ENCODE data around the gene CHRDL1. TPM values are rescaled to one million over a fixed set of nuclear protein-coding genes. Genes with fewer than 3 reads are reported as not detected.

The CHRDL1 gene
- polyA plus RNA-seq, 1 donor from 2014 or later = 2.0 TPM

GRCh38 chrX:110746014-110746413 is 49.6 kb downstream of the CHRDL1 start:
- Histone ChIP-seq H3K9ac (ENCODE audit: low read length) (no peak overlapping the region), H2AFZ (ENCODE audit: low read depth, low read length) (no peak overlapping the region), H3K27me3 (ENCODE audit: insufficient read depth, low read depth, low read length) (no peaks in the 10 kb centered on the region), H3F3A (ENCODE audit: insufficient read depth, low read length, poor library complexity, severe bottlenecking) (no peaks in the 10 kb centered on the region), H3K36me3 (ENCODE audit: insufficient read depth, low read length) (no peaks in the 10 kb centered on the region), H3K27ac (ENCODE audit: low read length) (no peak overlapping the region), H3K9me3 (ENCODE audit: low read length) (no peaks in the 10 kb centered on the region), H3K79me2 (replicated peaks; ENCODE audit: insufficient read depth, low read length) (no peaks in the 10 kb centered on the region), H3K4me3 (ENCODE audit: low read length) (no peak overlapping the region), H3K9me2 (ENCODE audit: insufficient read depth, low read length) (no peaks in the 10 kb centered on the region), H3K4me2 (ENCODE audit: low read length) (no peak overlapping the region), H4K20me1 (ENCODE audit: insufficient read depth) (no peaks in the 10 kb centered on the region)
- TF ChIP-seq SMC3 (conservative IDR thresholded peaks at IDR 0.05; ENCODE audit: poor library complexity) = no peak
- TF ChIP-seq TAF1 (IDR thresholded peaks at IDR 0.05; ENCODE audit: low read depth) = no peak

GRCh38 chrX:110745288-110745687 is 50.3 kb downstream of the CHRDL1 start:
- Histone ChIP-seq H2AFZ (ENCODE audit: low read depth, low read length) (no peak overlapping the region), H3K9me2 (ENCODE audit: insufficient read depth, low read length) (no peaks in the 10 kb centered on the region)
- TF ChIP-seq TAF1 (IDR thresholded peaks at IDR 0.05; ENCODE audit: low read depth) (no peak), POLR2AphosphoS5 (IDR thresholded peaks at IDR 0.05) (no peak), EP300 (conservative IDR thresholded peaks at IDR 0.05; ENCODE audit: poor library complexity, severe bottlenecking) (no peak), EZH2 (IDR thresholded peaks at IDR 0.05; ENCODE audit: borderline replicate concordance, insufficient read depth, low read length, poor library complexity, severe bottlenecking) (no peak), RAD21 (conservative IDR thresholded peaks at IDR 0.05) (no peak), SMC3 (conservative IDR thresholded peaks at IDR 0.05; ENCODE audit: poor library complexity) (no peak), MXI1 (conservative IDR thresholded peaks at IDR 0.05; ENCODE audit: poor library complexity, severe bottlenecking) (no peak), REST (IDR thresholded peaks at IDR 0.05; ENCODE audit: borderline replicate concordance) (no peak), CTCF (IDR thresholded peaks at IDR 0.05; ENCODE audit: poor library complexity, severe bottlenecking) (no peak)

More at GRCh38 chrX:110745288-110745687, 50.3 kb downstream of the CHRDL1 start:
- Histone ChIP-seq H3K9ac (ENCODE audit: low read length) (no peak overlapping the region), H4K20me1 (ENCODE audit: insufficient read depth) (no peaks in the 10 kb centered on the region), H3K4me3 (ENCODE audit: low read length) (no peak overlapping the region), H3K79me2 (replicated peaks; ENCODE audit: insufficient read depth, low read length) (no peaks in the 10 kb centered on the region), H3K27ac (ENCODE audit: low read length) (no peak overlapping the region), H3K36me3 (ENCODE audit: insufficient read depth, low read length) (no peaks in the 10 kb centered on the region), H3K9me3 (ENCODE audit: low read length) (no peaks in the 10 kb centered on the region), H3K4me2 (ENCODE audit: low read length) (no peak overlapping the region), H3K27me3 (ENCODE audit: insufficient read depth, low read depth, low read length) (no peaks in the 10 kb centered on the region), H3F3A (ENCODE audit: insufficient read depth, low read length, poor library complexity, severe bottlenecking) (no peaks in the 10 kb centered on the region)

All from neural cell (in vitro differentiated cells).